HCT116 (cell line): ENCODE data around the gene SERPINB5.

Source experiments
- CEBPB ChIP-seq: IDR thresholded peaks from 2 replicates; pipeline ENCODE4 v1.6.1; 2012; ENCODE audit warnings: low read depth
- CTCF ChIP-seq, 3 experiments: fragments of 200-600 bp in 1 of 3; sonication (generic) in 1 of 3; IDR thresholded peaks in 2 of 3; conservative IDR thresholded peaks in 1 of 3; 2 replicates each; pipeline ENCODE4 v1.5.1; 2012 to 2017; ENCODE audit warnings: low read depth in 2 of 3, low read length in 2 of 3, antibody characterized with exemption in 1 of 3, borderline replicate concordance in 1 of 3, control low read depth in 1 of 3, mild to moderate bottlenecking in 1 of 3, mixed read lengths in 1 of 3, mixed run types in 1 of 3, moderate library complexity in 1 of 3; ENCODE audit not compliant: insufficient read depth in 1 of 3
- EGR1 ChIP-seq: IDR thresholded peaks from 2 replicates; pipeline ENCODE4 v1.6.1; 2012; ENCODE audit warnings: low read depth
- EZH2phosphoT487 ChIP-seq: fragments of 200-600 bp; IDR thresholded peaks from 2 replicates; pipeline ENCODE4 v1.6.1; 2018; ENCODE audit warnings: antibody characterized with exemption, borderline replicate concordance
- MAX ChIP-seq: IDR thresholded peaks from 2 replicates; pipeline ENCODE4 v1.6.1; 2012
- POLR2A ChIP-seq: IDR thresholded peaks from 2 replicates; pipeline ENCODE4 v1.7.0; 2011; ENCODE audit warnings: borderline replicate concordance; ENCODE audit not compliant: insufficient read depth, insufficient read length; ENCODE audit errors: extremely low read depth
- POLR2AphosphoS5 ChIP-seq: IDR thresholded peaks from 2 replicates; pipeline ENCODE4 v1.6.1; 2011; ENCODE audit warnings: mild to moderate bottlenecking, low read depth, low read length, moderate library complexity
- SIN3A ChIP-seq: IDR thresholded peaks from 2 replicates; pipeline ENCODE4 v1.6.1; 2012; ENCODE audit warnings: low read depth
- SP1 ChIP-seq: IDR thresholded peaks from 2 replicates; pipeline ENCODE4 v1.6.1; 2012; ENCODE audit warnings: low read depth
- TCF7L2 ChIP-seq: IDR thresholded peaks from 2 replicates; pipeline ENCODE4 v1.7.0; 2011; ENCODE audit warnings: borderline replicate concordance, inconsistent platforms; ENCODE audit not compliant: insufficient read depth, insufficient read length; ENCODE audit errors: extremely low read depth
- ZFX ChIP-seq: fragments of 450-650 bp; IDR thresholded peaks from 2 replicates; pipeline ENCODE4 v1.6.1; 2017
- ZNF274 ChIP-seq: fragments of 200-500 bp; sonication (Bioruptor generic); IDR thresholded peaks from 2 replicates; pipeline ENCODE4 v1.6.1; 2014; ENCODE audit warnings: mild to moderate bottlenecking, low read depth, low read length, inconsistent platforms

GRCh38 chr18:63477968-63478367 lies 1.2 kb downstream of the SERPINB5 start:
- TF ChIP-seq POLR2A (no peak), ZFX (no peak), CTCF (IDR thresholded peaks at IDR 0.05 in 2 of 3, conservative IDR thresholded peaks at IDR 0.05 in 1 of 3; ENCODE audit: borderline replicate concordance in 1 of 3, insufficient read depth in 1 of 3, low read depth in 2 of 3, low read length in 2 of 3) (no peak), SP1 (no peak), TCF7L2 (no peak), SIN3A (no peak), EZH2phosphoT487 (no peak), CEBPB (no peak), MAX (no peak), POLR2AphosphoS5 (no peak), EGR1 (no peak), ZNF274 (no peak)
